ENCODE results near the gene SPSB4. TPM values are rescaled to one million over a fixed set of nuclear protein-coding genes. Genes with fewer than 3 reads are reported as not detected.

The SPSB4 gene
- total RNA-seq, 2 donors from 2014 or later = 18.2 to 48.1 TPM

DNA sequence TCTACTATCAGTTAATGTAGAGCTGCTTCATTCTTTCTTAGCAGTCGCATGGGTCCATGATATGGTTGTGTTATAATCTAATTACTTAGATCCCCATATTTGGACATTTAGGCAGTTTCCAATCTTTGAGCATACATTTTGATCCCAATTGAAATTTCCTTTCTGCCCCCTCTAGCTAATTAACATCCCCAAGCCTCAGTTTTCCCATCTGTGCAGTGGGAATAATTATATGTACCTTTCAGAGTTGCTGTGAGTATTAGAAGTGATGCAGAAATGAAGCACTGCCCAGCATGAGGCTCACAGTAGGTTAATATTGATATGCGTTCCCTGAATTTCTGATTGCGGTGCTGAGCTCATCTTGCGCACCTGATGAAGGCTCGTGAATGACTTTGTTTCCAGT, 21.8 kb downstream of the SPSB4 start:
- TF ChIP-seq CTCF (IDR thresholded peaks at IDR 0.05) (no peak), POLR2A (IDR thresholded peaks at IDR 0.05) (no peak)
- H3K9me3 ChIP-seq = no peaks in the 10 kb centered on the region
- DNase-seq (no peak), ATAC-seq (no peak)
- H3K4me3 ChIP-seq = no peak overlapping the region
- 93 to 94% methylated on average over 5 of the region's 5 CpGs for WGBS, 2 donors
- intact Hi-C loops (cut with DNase I) = no loop called here
- no peaks in the 10 kb centered on the region for H3K27me3 ChIP-seq
- H3K27ac ChIP-seq = no peak overlapping the region
- H3K4me1 ChIP-seq = peaks cover 83% of the 10 kb centered on the region
- H3K36me3 ChIP-seq (replicated peaks in 1 of 2; ENCODE audit: insufficient read depth in 1 of 2, low read depth in 2 of 2) = no peaks in the 10 kb centered on the region

GRCh38 chr3:141073580-141073979, 22.4 kb downstream of the SPSB4 start:
- WGBS, 2 donors = 60 to 63% methylated on average over 2 of the region's 2 CpGs
- ATAC-seq = no peak
- intact Hi-C loops (cut with DNase I) = no loop called here

GRCh38 chr3:141074529-141074928, 23.4 kb downstream of the SPSB4 start:
- H3K27ac ChIP-seq = no peak overlapping the region
- H3K4me3 ChIP-seq = no peak overlapping the region
- H3K4me1 ChIP-seq = peaks cover 78% of the 10 kb centered on the region
- intact Hi-C loops (cut with DNase I) = no loop called here
- no peak for TF ChIP-seq POLR2A (IDR thresholded peaks at IDR 0.05)
- no peak for TF ChIP-seq CTCF (IDR thresholded peaks at IDR 0.05)
- no peak for ATAC-seq
- no peaks in the 10 kb centered on the region for H3K36me3 ChIP-seq (replicated peaks in 1 of 2; ENCODE audit: insufficient read depth in 1 of 2, low read depth in 2 of 2)
- 89 to 92% methylated on average over 9 of the region's 9 CpGs for WGBS, 2 donors
- H3K27me3 ChIP-seq = no peaks in the 10 kb centered on the region
- no peaks in the 10 kb centered on the region for H3K9me3 ChIP-seq
- peak in 1 of 4 donors; percentile 8 for DNase-seq

More at GRCh38 chr3:141073580-141073979, 22.4 kb downstream of the SPSB4 start:
- Histone ChIP-seq H3K4me3 (no peak overlapping the region), H3K27ac (peak overlapping the region in 1 of 4 donors; percentile 1), H3K9me3 (no peaks in the 10 kb centered on the region), H3K27me3 (no peaks in the 10 kb centered on the region), H3K36me3 (replicated peaks in 1 of 2; ENCODE audit: insufficient read depth in 1 of 2, low read depth in 2 of 2) (no peaks in the 10 kb centered on the region), H3K4me1 (peaks cover 83% of the 10 kb centered on the region)
- TF ChIP-seq POLR2A (IDR thresholded peaks at IDR 0.05) = no peak
- TF ChIP-seq CTCF (IDR thresholded peaks at IDR 0.05) = no peak
- peak in 1 of 4 donors; percentile 5 for DNase-seq

DNA sequence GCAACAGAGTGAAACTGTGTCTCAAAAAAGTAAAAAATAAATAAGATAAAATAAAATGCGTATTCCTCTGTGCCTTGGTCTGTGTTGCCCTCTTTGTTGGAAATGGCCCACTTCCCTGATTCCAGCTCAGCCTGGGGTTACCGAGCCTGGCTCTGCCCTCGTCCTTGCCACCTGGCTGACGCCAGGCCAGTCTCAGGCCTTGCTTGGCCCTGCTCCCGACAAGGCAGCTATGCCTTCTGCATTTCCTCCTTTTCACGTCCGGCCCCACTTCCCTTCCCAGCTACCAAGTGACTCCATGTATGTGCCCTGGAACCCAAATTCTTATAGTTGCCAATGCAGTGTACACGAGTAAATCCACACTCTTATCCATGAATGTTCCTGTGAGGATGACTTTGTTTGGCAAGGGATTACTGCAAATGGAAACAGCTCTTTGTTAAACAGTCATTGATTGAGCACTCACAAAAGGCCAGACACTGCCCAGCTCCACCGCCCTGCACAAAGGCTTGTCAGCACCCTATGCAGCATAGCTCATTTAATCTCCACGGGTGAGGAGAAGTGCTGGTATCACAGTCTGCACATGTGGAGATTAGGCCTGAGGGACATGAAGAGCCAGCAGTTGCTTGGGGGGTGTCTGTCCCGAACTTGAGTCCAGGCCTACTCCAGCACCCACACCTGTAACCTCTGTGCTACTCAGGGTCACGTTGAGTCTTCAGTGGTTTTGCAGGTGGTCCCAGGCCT, 25.1 kb downstream of the SPSB4 start:
- Histone ChIP-seq H3K4me3 (no peak overlapping the region), H3K4me1 (peaks cover 68% of the 10 kb centered on the region), H3K27ac (peak overlapping the region; percentile 17 to 74 (median 54)), H3K27me3 (no peaks in the 10 kb centered on the region), H3K36me3 (replicated peaks in 1 of 2; ENCODE audit: insufficient read depth in 1 of 2, low read depth in 2 of 2) (no peaks in the 10 kb centered on the region), H3K9me3 (no peaks in the 10 kb centered on the region)
- TF ChIP-seq POLR2A (IDR thresholded peaks at IDR 0.05) = no peak
- TF ChIP-seq CTCF (IDR thresholded peaks at IDR 0.05) = no peak
- DNase-seq = peak; percentile 78 to 88 (median 83)
- WGBS, 2 donors = 39 to 45% methylated on average over 10 to 12 of the region's 12 CpGs
- peak; percentile 87 for ATAC-seq
- intact Hi-C loops (cut with DNase I) = no loop called here

All from body of pancreas (tissue), 4 donors.